Measurements from ENCODE around the gene FBH1.
A peak's percentile ranks its signal among the peaks of the same experiment; 100 is the strongest.

The FBH1 gene

GRCh38 chr10:5887029-5887428, 3.0 kb upstream of the FBH1 start:
- TF ChIP-seq, protein P1, sequence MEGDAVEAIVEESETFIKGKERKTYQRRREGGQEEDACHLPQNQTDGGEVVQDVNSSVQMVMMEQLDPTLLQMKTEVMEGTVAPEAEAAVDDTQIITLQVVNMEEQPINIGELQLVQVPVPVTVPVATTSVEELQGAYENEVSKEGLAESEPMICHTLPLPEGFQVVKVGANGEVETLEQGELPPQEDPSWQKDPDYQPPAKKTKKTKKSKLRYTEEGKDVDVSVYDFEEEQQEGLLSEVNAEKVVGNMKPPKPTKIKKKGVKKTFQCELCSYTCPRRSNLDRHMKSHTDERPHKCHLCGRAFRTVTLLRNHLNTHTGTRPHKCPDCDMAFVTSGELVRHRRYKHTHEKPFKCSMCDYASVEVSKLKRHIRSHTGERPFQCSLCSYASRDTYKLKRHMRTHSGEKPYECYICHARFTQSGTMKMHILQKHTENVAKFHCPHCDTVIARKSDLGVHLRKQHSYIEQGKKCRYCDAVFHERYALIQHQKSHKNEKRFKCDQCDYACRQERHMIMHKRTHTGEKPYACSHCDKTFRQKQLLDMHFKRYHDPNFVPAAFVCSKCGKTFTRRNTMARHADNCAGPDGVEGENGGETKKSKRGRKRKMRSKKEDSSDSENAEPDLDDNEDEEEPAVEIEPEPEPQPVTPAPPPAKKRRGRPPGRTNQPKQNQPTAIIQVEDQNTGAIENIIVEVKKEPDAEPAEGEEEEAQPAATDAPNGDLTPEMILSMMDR (IDR thresholded peaks at IDR 0.05; ENCODE audit: low read depth, low read length, missing control alignments): no peak
- no peak for DNase-seq (ENCODE audit: extremely low read depth, low read depth)
- H3K4me3 ChIP-seq (replicated peaks; ENCODE audit: low read depth, low read length): no peak overlapping the region

- TF ChIP-seq, protein P1 (IDR thresholded peaks at IDR 0.05; ENCODE audit: low read depth, low read length, missing control alignments): no peak
- DNase-seq (ENCODE audit: extremely low read depth, low read depth): no peak
- peak overlapping the region; percentile 71 for H3K4me3 ChIP-seq (replicated peaks; ENCODE audit: low read depth, low read length)
Measured at GRCh38 chr10:5887641-5888040, 2.4 kb upstream of the FBH1 start.

DNA sequence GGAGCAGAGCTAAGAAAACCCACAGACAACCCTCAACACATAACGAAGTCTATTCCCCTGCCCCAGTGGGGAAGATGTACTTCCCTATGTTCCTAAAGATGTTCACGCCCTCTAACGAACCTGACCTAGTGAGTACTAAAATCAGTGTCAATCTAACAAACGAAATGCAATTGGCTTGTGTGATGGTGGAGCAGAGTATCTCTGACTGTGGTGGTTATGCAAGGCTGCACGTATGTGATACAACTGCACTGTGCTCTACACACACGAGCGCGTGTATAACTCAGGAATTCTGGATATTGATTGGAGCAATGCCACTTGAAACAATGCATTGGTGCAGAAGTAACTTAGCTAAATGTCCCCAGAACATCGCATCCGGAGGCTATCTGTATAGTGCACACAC, 1.7 kb upstream of the FBH1 start:
- DNase-seq (ENCODE audit: extremely low read depth, low read depth): no peak
- H3K4me3 ChIP-seq (replicated peaks; ENCODE audit: low read depth, low read length): peak overlapping the region; percentile 71
- TF ChIP-seq, protein P1 (IDR thresholded peaks at IDR 0.05; ENCODE audit: low read depth, low read length, missing control alignments): no peak

GRCh38 chr10:5888843-5889623, 1.0 kb upstream of the FBH1 start:
- peak overlapping the region; percentile 71 for H3K4me3 ChIP-seq (replicated peaks; ENCODE audit: low read depth, low read length)
- TF ChIP-seq, protein P1 (IDR thresholded peaks at IDR 0.05; ENCODE audit: low read depth, low read length, missing control alignments): no peak
- DNase-seq (ENCODE audit: extremely low read depth, low read depth): no peak

DNA sequence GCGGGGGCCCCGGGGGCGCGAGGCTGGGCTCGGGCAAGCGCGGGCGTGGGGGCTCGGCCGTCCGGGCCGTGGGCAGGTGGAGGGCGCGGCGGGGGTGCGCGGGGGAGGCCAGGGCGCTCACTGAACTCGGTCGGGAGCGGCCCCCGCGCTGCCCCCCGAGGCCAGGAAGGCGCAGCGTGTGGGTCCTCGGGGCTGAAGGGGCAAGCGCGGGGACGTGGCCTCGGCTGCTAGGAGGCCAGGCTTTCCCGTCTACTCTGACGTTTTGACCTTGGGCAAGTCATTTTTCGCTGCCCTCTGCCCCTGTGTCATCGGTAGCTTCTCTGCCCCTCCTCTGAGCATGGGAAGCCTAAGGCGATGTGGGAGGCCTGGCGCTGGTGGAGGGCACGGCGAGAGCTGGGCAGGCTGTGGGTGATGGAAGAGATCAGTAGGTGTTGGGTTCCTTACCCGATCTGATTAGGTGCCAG, 441 bp downstream of the FBH1 start:
- DNase-seq (ENCODE audit: extremely low read depth, low read depth): no peak
- TF ChIP-seq, protein P1 (IDR thresholded peaks at IDR 0.05; ENCODE audit: low read depth, low read length, missing control alignments): no peak
- peak overlapping the region; percentile 71 for H3K4me3 ChIP-seq (replicated peaks; ENCODE audit: low read depth, low read length)

- H3K4me3 ChIP-seq (replicated peaks; ENCODE audit: low read depth, low read length): peak overlapping the region; percentile 71
- no peak for DNase-seq (ENCODE audit: extremely low read depth, low read depth)
- TF ChIP-seq, protein P1 (IDR thresholded peaks at IDR 0.05; ENCODE audit: low read depth, low read length, missing control alignments): no peak
Measured at GRCh38 chr10:5891009-5891408, 966 bp downstream of the FBH1 start.

Data from HFF-Myc (cell line).